Immature natural killer cell (primary cell): ENCODE results near the gene TMEM181. TPM values are rescaled to one million over a fixed set of nuclear protein-coding genes. Genes with fewer than 3 reads are reported as not detected.
A peak's percentile ranks its signal among the peaks of the same experiment; 100 is the strongest.

ENCODE experiments used
- DNase-seq, 3 donors: peaks; one replicate each; pipeline ENCODE4 v3.0.0; 2022; ENCODE audit warnings: mixed read lengths in 1 of 3
- H3K27ac Mint-ChIP-seq, 6 donors: one replicate each; pipeline ENCODE4 v1.8.0; 2020; ENCODE audit warnings: mixed read lengths in 6 of 6, mild to moderate bottlenecking in 5 of 6, inconsistent platforms in 4 of 6, moderate library complexity in 3 of 6
- H3K27me3 Mint-ChIP-seq, 3 donors: one replicate each; pipeline ENCODE4 v1.8.0; 2020 to 2021; ENCODE audit warnings: low read depth in 3 of 3, mild to moderate bottlenecking in 3 of 3, mixed read lengths in 3 of 3, moderate library complexity in 3 of 3, inconsistent platforms in 1 of 3
- H3K36me3 Mint-ChIP-seq, 3 donors: one replicate each; pipeline ENCODE4 v1.8.0; 2020; ENCODE audit warnings: mixed read lengths in 3 of 3, inconsistent platforms in 2 of 3, mild to moderate bottlenecking in 2 of 3
- H3K4me1 Mint-ChIP-seq, 2 donors: one replicate each; pipeline ENCODE4 v1.8.0; 2020; ENCODE audit warnings: inconsistent platforms in 2 of 2, mild to moderate bottlenecking in 2 of 2, mixed read lengths in 2 of 2, moderate library complexity in 1 of 2
- H3K4me3 Mint-ChIP-seq, 5 donors: one replicate each; pipeline ENCODE4 v1.8.0; 2020; ENCODE audit warnings: mild to moderate bottlenecking in 5 of 5, mixed read lengths in 5 of 5, inconsistent platforms in 3 of 5, moderate library complexity in 3 of 5
- H3K9me3 Mint-ChIP-seq, 6 donors: one replicate each; pipeline ENCODE4 v1.8.0; 2020; ENCODE audit warnings: mild to moderate bottlenecking in 6 of 6, mixed read lengths in 6 of 6, inconsistent platforms in 4 of 6, moderate library complexity in 3 of 6
- polyA plus RNA-seq, 3 donors: library from polyadenylated mRNA; unstranded; fragments of 300-500 nt; fragmentation: Illumina TruSeq; gene quantifications; one replicate each; pipeline ENCODE4 v1.2.3, GENCODE V29; 2021

The TMEM181 gene
- polyA plus RNA-seq, 3 donors from 2014 or later, result 4.3 to 14.8 (median 10.1) TPM

- peak overlapping the region; percentile 79 to 87 (median 84) for H3K4me3 Mint-ChIP-seq
- H3K27ac Mint-ChIP-seq, result peak overlapping the region; percentile 91 to 97 (median 94)
- H3K36me3 Mint-ChIP-seq, result peaks cover 6 to 16% (median 10%) of the 10 kb centered on the region in 3 donors
- H3K4me1 Mint-ChIP-seq, result peaks cover 92 to 95% of the 10 kb centered on the region in 2 donors
- H3K27me3 Mint-ChIP-seq, result peaks cover 6 to 13% (median 7%) of the 10 kb centered on the region in 3 donors
- H3K9me3 Mint-ChIP-seq, result no peaks in the 10 kb centered on the region
- DNase-seq, result peak; percentile 28 to 46 (median 35)
These were observed 12.1 kb downstream of the TMEM181 start for GRCh38 chr6:158571826-158572652.

- DNase-seq, result no peak
- Mint-ChIP-seq H3K4me3 (peak overlapping the region; percentile 70 to 87 (median 84)), H3K27ac (peak overlapping the region; percentile 91 to 97 (median 94)), H3K27me3 (peaks cover 6 to 7% (median 6%) of the 10 kb centered on the region in 3 donors), H3K36me3 (peaks cover 11 to 21% (median 15%) of the 10 kb centered on the region in 3 donors), H3K4me1 (peaks cover 91 to 92% of the 10 kb centered on the region in 2 donors), H3K9me3 (no peaks in the 10 kb centered on the region)
These were observed 13.0 kb downstream of the TMEM181 start for GRCh38 chr6:158572653-158573541.

- Mint-ChIP-seq H3K36me3 (peaks cover 15 to 26% (median 16%) of the 10 kb centered on the region in 3 donors), H3K4me1 (peaks cover 85 to 89% of the 10 kb centered on the region in 2 donors), H3K4me3 (peak overlapping the region; percentile 38 to 84 (median 70)), H3K27me3 (peaks cover 3 to 7% (median 6%) of the 10 kb centered on the region in 3 donors), H3K27ac (peak overlapping the region; percentile 45 to 97 (median 90)), H3K9me3 (no peaks in the 10 kb centered on the region)
- DNase-seq, result no peak
These were observed 13.6 kb downstream of the TMEM181 start for GRCh38 chr6:158573542-158573931.

- no peak for DNase-seq
- Mint-ChIP-seq H3K4me3 (peak overlapping the region in 4 of 5 donors; percentile 16 to 84 (median 34)), H3K36me3 (peaks cover 15 to 27% (median 17%) of the 10 kb centered on the region in 3 donors), H3K9me3 (no peaks in the 10 kb centered on the region), H3K27me3 (peaks cover 3 to 6% (median 5%) of the 10 kb centered on the region in 3 donors), H3K4me1 (peaks cover 75 to 87% of the 10 kb centered on the region in 2 donors), H3K27ac (peak overlapping the region in 5 of 6 donors; percentile 51 to 97 (median 87))
These were observed 14.9 kb downstream of the TMEM181 start for GRCh38 chr6:158574800-158575199.

- Mint-ChIP-seq H3K4me1 (peaks cover 68 to 87% of the 10 kb centered on the region in 2 donors), H3K9me3 (no peaks in the 10 kb centered on the region), H3K36me3 (peaks cover 15 to 27% (median 20%) of the 10 kb centered on the region in 3 donors), H3K27ac (peak overlapping the region in 4 of 6 donors; percentile 5 to 91 (median 42)), H3K27me3 (peaks cover 3 to 6% (median 3%) of the 10 kb centered on the region in 3 donors), H3K4me3 (no peak overlapping the region)
- DNase-seq, result no peak
These were observed 15.7 kb downstream of the TMEM181 start for GRCh38 chr6:158575550-158575949.

GRCh38 chr6:158584236-158584651, 24.4 kb downstream of the TMEM181 start:
- Mint-ChIP-seq H3K27ac (peak overlapping the region in 3 of 6 donors; percentile 9 to 76 (median 41)), H3K27me3 (peaks cover 0 to 1% (median 1%) of the 10 kb centered on the region in 3 donors), H3K4me1 (peaks cover 10 to 43% of the 10 kb centered on the region in 2 donors), H3K4me3 (no peak overlapping the region), H3K36me3 (peaks cover 0 to 45% (median 29%) of the 10 kb centered on the region in 3 donors), H3K9me3 (no peaks in the 10 kb centered on the region)
- no peak for DNase-seq

- peaks cover 1 to 3% (median 2%) of the 10 kb centered on the region in 3 donors for H3K27me3 Mint-ChIP-seq
- peaks cover 3 to 33% of the 10 kb centered on the region in 2 donors for H3K4me1 Mint-ChIP-seq
- no peaks in the 10 kb centered on the region for H3K9me3 Mint-ChIP-seq
- peak overlapping the region in 1 of 6 donors; percentile 17 for H3K27ac Mint-ChIP-seq
- peaks cover 0 to 66% (median 45%) of the 10 kb centered on the region in 3 donors for H3K36me3 Mint-ChIP-seq
- DNase-seq, result no peak
- no peak overlapping the region for H3K4me3 Mint-ChIP-seq
These were observed 26.8 kb downstream of the TMEM181 start for GRCh38 chr6:158586652-158587051.

- H3K36me3 Mint-ChIP-seq, result peaks cover 10 to 70% (median 49%) of the 10 kb centered on the region in 3 donors
- H3K4me3 Mint-ChIP-seq, result no peak overlapping the region
- H3K27ac Mint-ChIP-seq, result peak overlapping the region in 1 of 6 donors; percentile 6
- DNase-seq, result no peak
- no peaks in the 10 kb centered on the region for H3K9me3 Mint-ChIP-seq
- H3K27me3 Mint-ChIP-seq, result peaks cover 2 to 3% (median 3%) of the 10 kb centered on the region in 3 donors
- peaks cover under 1 to 14% of the 10 kb centered on the region in 2 donors for H3K4me1 Mint-ChIP-seq
These were observed 29.5 kb downstream of the TMEM181 start for GRCh38 chr6:158589366-158589765.

- peak overlapping the region in 5 of 6 donors; percentile 2 to 75 (median 49) for H3K27ac Mint-ChIP-seq
- no peaks in the 10 kb centered on the region for H3K9me3 Mint-ChIP-seq
- no peak overlapping the region for H3K4me3 Mint-ChIP-seq
- DNase-seq, result no peak
- peaks cover 2 to 5% (median 2%) of the 10 kb centered on the region in 3 donors for H3K27me3 Mint-ChIP-seq
- H3K36me3 Mint-ChIP-seq, result peaks cover 14 to 63% (median 44%) of the 10 kb centered on the region in 3 donors
- peaks cover 0 to 13% of the 10 kb centered on the region in 2 donors for H3K4me1 Mint-ChIP-seq
These were observed 31.4 kb downstream of the TMEM181 start for GRCh38 chr6:158591134-158591809.

GRCh38 chr6:158591810-158592209, 31.9 kb downstream of the TMEM181 start:
- H3K4me1 Mint-ChIP-seq, result peaks cover 0 to 18% of the 10 kb centered on the region in 2 donors
- H3K36me3 Mint-ChIP-seq, result peaks cover 17 to 62% (median 46%) of the 10 kb centered on the region in 3 donors
- peaks cover 2 to 5% (median 2%) of the 10 kb centered on the region in 3 donors for H3K27me3 Mint-ChIP-seq
- H3K27ac Mint-ChIP-seq, result peak overlapping the region in 5 of 6 donors; percentile 2 to 75 (median 49)
- no peak for DNase-seq
- H3K4me3 Mint-ChIP-seq, result no peak overlapping the region
- H3K9me3 Mint-ChIP-seq, result no peaks in the 10 kb centered on the region

- no peak for DNase-seq
- H3K27me3 Mint-ChIP-seq, result peaks cover 2 to 4% (median 4%) of the 10 kb centered on the region in 3 donors
- no peaks in the 10 kb centered on the region for H3K9me3 Mint-ChIP-seq
- H3K4me1 Mint-ChIP-seq, result peaks cover 0 to 30% of the 10 kb centered on the region in 2 donors
- no peak overlapping the region for H3K4me3 Mint-ChIP-seq
- H3K27ac Mint-ChIP-seq, result peak overlapping the region in 4 of 6 donors; percentile 1 to 63 (median 17)
- peaks cover 24 to 61% (median 49%) of the 10 kb centered on the region in 3 donors for H3K36me3 Mint-ChIP-seq
These were observed 33.8 kb downstream of the TMEM181 start for GRCh38 chr6:158593670-158594069.

- peaks cover 0 to 30% of the 10 kb centered on the region in 2 donors for H3K4me1 Mint-ChIP-seq
- peak overlapping the region in 4 of 6 donors; percentile 24 to 76 (median 50) for H3K27ac Mint-ChIP-seq
- no peak overlapping the region for H3K4me3 Mint-ChIP-seq
- no peaks in the 10 kb centered on the region for H3K9me3 Mint-ChIP-seq
- H3K27me3 Mint-ChIP-seq, result peaks cover 0 to 7% (median 5%) of the 10 kb centered on the region in 3 donors
- DNase-seq, result peak in 2 of 3 donors; percentile 24 to 33
- H3K36me3 Mint-ChIP-seq, result peaks cover 24 to 56% (median 40%) of the 10 kb centered on the region in 3 donors
These were observed 35.3 kb downstream of the TMEM181 start for GRCh38 chr6:158595223-158595622.
